GM19238 (cell line): ENCODE measurements around the gene QRSL1.
"Not testable (repeated sequence)": the region's sequence is repeated elsewhere in the genome, so short reads cannot be mapped to it uniquely, and the experiment has no call there.

Experiments used
- DNase-seq: peaks from one replicate; pipeline ENCODE4 v3.0.0; 2011; ENCODE audit warnings: low spot score; ENCODE audit not compliant: insufficient read length

Gene QRSL1

DNA sequence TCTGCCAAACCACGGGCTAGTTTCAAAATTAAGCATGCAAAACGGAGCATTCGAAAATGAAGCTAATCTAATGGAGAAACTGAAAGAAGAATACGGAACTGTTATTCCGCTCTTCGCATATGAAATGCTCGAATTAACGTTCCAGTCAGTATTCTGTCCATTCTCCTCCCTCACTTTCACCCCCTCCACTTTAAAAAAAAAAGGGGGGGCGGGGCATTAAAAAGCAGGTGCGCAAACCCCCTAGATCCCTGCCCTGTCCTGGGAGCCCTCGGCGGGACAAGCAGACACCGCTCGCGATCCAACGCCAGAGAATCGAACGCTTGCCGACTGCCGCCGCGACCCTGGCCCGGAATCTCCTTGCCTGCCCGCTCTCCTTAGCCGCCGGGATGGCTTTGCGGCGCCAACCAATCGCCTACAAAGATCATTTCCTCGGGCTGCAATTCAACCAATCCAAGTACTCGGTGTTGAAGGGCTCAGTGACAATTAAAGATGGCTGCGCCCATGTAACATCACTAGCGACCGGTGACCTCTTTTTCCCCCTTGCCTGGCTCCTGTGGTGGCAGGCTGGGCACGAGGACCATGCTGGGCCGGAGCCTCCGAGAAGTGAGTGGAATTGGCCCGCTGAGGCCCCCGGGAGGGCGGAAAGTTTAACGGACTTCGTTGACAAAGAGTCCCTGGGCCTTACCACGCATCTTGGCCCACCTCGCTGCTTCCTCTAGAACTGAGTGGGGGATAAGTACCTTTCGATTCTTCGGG is at the start of gene QRSL1, which contains the start of gene RTN4IP1:
Gene QRSL1, plus strand, starts transcription at position 476 of the 756 bp plus-strand sequence. Its CDS starts 104 bp downstream, at position 580.
Gene RTN4IP1, minus strand, starts transcription at position 396 of the 756 bp plus-strand sequence. CDS start 477 bp downstream, outside the sequence.
- peak; percentile 77 for DNase-seq

- DNase-seq, result no peak
Observed at GRCh38 chr6:106581468-106581867, 47.9 kb upstream of the QRSL1 start.

GRCh38 chr6:106586815-106587415 is 42.5 kb upstream of the QRSL1 start:
- no peak for DNase-seq

DNA sequence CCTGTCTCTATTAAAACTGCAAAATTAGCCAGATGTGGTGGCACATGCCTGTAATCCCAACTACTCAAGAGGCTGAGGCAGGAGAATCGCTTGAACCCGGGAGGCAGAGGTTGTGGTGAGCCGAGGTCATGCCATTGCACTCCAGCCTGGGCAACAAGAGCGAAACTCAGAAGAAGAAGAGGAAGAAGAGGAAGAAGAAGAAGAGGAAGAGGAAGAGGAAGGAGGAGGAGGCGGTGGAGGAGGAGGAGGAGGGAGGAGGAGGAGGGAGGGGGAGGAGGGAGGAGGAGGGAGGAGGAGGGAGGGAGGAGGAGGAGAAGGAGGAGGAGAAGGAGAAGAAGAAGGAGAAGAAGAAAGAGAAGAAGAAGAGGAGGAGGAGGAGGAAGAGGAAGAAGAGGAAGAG is 40.4 kb upstream of the QRSL1 start:
- not testable (repeated sequence) for DNase-seq

DNA sequence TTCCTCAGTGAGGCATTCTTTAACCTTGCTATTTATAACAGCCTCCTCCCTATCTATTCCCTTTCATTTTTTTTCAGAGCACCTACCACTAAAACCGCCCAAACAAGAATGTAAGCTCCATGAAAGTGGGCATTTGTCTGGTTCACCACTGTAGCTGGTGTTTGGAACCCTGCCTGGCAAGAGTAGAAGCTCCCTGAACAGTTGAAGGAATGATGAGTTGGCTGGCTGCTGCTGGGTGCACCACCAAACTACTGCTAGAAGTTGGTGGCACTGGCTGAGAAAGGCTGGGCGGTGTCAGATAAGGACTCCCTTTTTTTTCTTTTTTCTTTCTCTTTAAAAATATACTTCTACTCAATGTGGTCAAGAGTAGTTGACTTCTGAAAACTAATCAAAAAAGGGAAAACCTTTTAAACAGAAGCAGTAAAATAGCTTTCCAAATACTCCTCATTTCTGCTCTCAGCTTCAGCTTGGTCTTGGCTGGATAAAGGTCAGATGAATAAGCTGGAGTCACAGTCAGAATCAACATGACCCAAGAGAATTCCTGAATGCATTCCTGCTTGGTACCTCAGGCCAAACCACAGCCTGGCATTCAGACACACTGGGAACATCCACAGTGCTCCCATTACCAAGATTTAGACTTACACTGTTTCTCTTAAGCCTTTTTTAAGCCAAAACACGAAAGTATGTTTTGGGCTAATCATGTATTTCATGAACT is 38.1 kb upstream of the QRSL1 start:
- DNase-seq, result no peak

- no peak for DNase-seq
Observed at GRCh38 chr6:106599440-106599839, 29.9 kb upstream of the QRSL1 start.

- DNase-seq, result no peak
Observed at GRCh38 chr6:106600329-106600728, 29.0 kb upstream of the QRSL1 start.

DNA sequence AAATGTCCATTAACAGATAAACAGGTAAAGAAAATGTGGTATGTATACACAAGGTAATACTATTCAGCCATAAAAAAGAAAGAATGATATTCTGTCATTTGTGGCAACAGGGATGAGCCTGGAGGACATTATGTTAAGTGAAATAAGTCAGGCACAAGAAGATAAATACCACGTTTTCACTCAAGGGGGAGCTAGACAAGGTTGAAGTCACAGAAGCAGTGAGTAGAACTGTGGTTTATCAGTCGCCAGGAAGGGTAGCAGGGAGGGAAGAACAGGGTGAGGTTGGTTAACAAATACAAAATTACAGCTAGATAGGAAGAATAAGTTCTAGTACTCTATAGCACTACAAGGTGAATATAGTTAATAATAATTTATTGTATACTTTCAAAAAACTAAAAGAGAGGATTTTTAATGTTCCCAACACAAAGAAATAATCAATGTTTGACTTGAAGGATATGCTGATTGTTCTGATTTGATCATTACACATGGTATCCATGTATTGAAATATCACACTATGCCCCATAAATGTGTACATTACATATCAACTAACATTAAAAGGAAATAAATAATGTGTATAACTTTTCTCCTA is 21.2 kb upstream of the QRSL1 start:
- DNase-seq, result no peak

- no peak for DNase-seq
Observed at GRCh38 chr6:106609699-106610098, 19.7 kb upstream of the QRSL1 start.

- DNase-seq, result no peak
Observed at GRCh38 chr6:106611030-106611429, 18.3 kb upstream of the QRSL1 start.

GRCh38 chr6:106612671-106613416 is 16.5 kb upstream of the QRSL1 start:
- no peak for DNase-seq

GRCh38 chr6:106613590-106613989 is 15.8 kb upstream of the QRSL1 start:
- DNase-seq, result no peak

DNA sequence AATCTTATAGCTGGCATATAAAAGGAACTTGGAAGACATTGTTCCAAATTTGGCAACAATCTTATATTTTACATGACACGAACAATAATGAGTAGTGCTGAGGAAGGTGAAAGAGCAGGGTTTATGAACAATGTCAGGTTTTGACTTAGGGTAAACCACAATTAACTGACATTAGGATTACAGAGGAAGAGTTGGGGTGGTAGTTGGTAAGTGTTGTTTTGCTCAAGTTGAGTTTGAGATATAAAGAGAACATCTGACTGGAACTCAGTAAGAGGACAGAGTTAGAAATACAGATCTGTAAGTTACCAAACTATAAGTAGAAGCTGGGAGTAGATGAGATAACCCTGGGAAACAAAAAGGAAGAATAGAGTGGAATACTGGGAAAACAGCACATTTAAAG is 15.2 kb upstream of the QRSL1 start:
- DNase-seq, result no peak

- DNase-seq, result no peak
Observed at GRCh38 chr6:106614592-106615257, 14.7 kb upstream of the QRSL1 start.

DNA sequence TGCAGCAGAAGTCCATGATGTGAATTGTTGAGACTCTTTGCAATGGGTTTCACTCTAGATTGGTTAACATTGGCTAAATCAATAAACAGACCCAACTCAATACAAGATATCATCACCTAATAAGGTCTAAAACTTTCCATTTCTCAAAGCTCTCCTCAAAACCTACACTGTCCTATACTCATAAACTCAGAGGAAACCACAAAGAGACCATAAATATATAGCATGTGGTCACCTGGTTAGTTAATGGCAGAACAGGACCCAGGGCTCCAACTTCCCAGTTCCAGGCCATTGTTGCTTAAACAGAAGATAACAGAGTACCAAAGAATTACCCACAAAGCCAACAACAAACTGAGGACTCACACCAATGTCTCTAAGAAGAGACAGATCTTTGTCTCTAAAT is 12.1 kb upstream of the QRSL1 start:
- DNase-seq, result no peak

- no peak for DNase-seq
Observed at GRCh38 chr6:106617857-106618256, 11.5 kb upstream of the QRSL1 start.

- DNase-seq, result no peak
Observed at GRCh38 chr6:106618324-106618723, 11.1 kb upstream of the QRSL1 start.

DNA sequence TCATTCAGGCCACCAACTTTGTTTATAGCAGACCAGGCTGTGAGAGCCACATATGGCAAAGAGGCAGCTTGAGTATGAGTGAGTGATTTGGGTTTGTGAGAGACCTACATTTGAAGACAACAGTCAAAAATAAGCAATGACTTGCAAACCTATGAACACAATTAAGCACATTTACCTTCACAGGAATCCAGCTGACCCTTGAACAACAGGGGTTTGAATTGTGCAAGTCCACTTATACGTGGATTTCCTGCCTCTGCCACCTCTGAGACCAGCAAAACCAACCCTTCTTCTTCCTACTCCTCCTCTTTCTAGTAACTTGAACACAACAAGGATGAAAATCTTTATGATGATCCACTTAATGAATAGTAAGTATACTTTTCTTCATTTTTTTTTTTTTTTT is 10.2 kb upstream of the QRSL1 start:
- DNase-seq, result no peak

- no peak for DNase-seq
Observed at GRCh38 chr6:106620931-106621672, 8.3 kb upstream of the QRSL1 start.

DNA sequence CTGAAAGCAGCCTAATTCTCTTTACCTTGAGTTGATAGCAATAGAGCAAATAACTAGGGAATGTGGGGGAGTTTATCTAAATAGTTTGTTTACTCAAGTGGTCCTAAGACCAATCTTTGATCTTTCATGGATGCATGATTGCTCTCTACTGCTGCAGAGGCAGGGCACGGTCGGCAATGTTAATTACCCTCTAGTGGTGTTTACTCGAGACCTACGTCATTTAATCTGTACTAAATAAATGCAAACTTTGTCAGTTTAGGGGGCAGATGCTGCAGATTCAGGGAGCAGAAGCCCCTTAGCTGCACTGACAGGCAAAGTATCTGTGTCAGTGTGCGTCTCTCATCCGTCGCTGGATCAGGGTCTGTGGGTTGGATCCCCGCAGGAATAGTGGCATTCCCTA is 7.0 kb upstream of the QRSL1 start:
- DNase-seq, result no peak
